Suprapubic skin (tissue), 4 donors: ENCODE results near the gene ZRANB1.

Experiments
- EP300 ChIP-seq: sonication (generic); formaldehyde crosslinking; IDR thresholded peaks from one replicate; pipeline ENCODE4 v1.6.1; 2017; ENCODE audit warnings: antibody characterized with exemption
- POLR2A ChIP-seq, 2 donors: fragments of 450-650 bp; IDR thresholded peaks; one replicate each; pipeline ENCODE4 v1.6.1; 2017; ENCODE audit warnings: antibody characterized with exemption in 2 of 2, mild to moderate bottlenecking in 2 of 2, moderate library complexity in 2 of 2
- POLR2AphosphoS5 ChIP-seq, 3 donors: sonication (generic); formaldehyde crosslinking; IDR thresholded peaks; one replicate each; pipeline ENCODE4 v1.6.1; 2017; ENCODE audit warnings: antibody characterized with exemption in 3 of 3

DNA sequence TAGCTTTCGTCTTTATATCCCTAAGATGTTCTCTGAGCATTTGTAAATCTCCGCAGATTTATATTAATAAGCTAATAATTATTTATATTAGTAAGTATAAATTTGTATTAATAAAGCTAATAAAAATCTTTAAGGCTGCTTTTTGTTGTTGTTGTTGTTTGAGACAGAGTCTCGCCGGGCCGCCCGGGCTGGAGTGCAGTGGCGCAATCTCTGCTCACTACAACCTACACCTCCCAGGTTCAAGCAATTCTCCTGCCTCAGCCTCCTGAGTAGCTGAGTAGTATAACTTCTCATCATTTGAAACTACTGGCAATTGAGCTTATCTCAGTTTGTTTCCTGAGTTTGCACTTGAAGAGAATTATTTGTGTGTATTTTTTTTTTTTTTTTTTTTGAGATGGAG, 5.1 kb upstream of the ZRANB1 start:
- TF ChIP-seq POLR2AphosphoS5 (IDR thresholded peaks at IDR 0.05) (no peak), POLR2A (IDR thresholded peaks at IDR 0.05) (no peak), EP300 (no peak)
